DOHH2 (cell line): ENCODE measurements around the gene NFE2L1.

Experiments used
- CTCF ChIP-seq: fragments of 200-600 bp; sonication (generic); IDR thresholded peaks from one replicate; pipeline ENCODE4 v1.5.1; 2014; ENCODE audit warnings: antibody characterized with exemption, mild to moderate bottlenecking, low read depth, low read length; ENCODE audit not compliant: poor library complexity, severe bottlenecking
- EZH2phosphoT487 ChIP-seq: fragments of 200-600 bp; sonication (generic); IDR thresholded peaks from 2 replicates; pipeline ENCODE4 v1.6.1; 2017; ENCODE audit warnings: borderline replicate concordance, mild to moderate bottlenecking, antibody characterized with exemption, low read length, moderate library complexity, mixed read lengths

- TF ChIP-seq CTCF (no peak), EZH2phosphoT487 (no peak)
These were observed 12.1 kb downstream of the NFE2L1 start for GRCh38 chr17:48060249-48060648.
